HG03342 (cell line): Measurements from ENCODE around the gene SNX17.
"Not testable (repeated sequence)": the region's sequence is repeated elsewhere in the genome, so short reads cannot be mapped to it uniquely, and the experiment has no call there.

Experiments
- ATAC-seq: cut with Tn5 transposase; IDR thresholded peaks from one replicate; pipeline ENCODE4 v1.9.1; 2021; ENCODE audit warnings: mild to moderate bottlenecking, moderate library complexity; ENCODE audit not compliant: unreplicated experiment

Gene SNX17, protein sequence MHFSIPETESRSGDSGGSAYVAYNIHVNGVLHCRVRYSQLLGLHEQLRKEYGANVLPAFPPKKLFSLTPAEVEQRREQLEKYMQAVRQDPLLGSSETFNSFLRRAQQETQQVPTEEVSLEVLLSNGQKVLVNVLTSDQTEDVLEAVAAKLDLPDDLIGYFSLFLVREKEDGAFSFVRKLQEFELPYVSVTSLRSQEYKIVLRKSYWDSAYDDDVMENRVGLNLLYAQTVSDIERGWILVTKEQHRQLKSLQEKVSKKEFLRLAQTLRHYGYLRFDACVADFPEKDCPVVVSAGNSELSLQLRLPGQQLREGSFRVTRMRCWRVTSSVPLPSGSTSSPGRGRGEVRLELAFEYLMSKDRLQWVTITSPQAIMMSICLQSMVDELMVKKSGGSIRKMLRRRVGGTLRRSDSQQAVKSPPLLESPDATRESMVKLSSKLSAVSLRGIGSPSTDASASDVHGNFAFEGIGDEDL

DNA sequence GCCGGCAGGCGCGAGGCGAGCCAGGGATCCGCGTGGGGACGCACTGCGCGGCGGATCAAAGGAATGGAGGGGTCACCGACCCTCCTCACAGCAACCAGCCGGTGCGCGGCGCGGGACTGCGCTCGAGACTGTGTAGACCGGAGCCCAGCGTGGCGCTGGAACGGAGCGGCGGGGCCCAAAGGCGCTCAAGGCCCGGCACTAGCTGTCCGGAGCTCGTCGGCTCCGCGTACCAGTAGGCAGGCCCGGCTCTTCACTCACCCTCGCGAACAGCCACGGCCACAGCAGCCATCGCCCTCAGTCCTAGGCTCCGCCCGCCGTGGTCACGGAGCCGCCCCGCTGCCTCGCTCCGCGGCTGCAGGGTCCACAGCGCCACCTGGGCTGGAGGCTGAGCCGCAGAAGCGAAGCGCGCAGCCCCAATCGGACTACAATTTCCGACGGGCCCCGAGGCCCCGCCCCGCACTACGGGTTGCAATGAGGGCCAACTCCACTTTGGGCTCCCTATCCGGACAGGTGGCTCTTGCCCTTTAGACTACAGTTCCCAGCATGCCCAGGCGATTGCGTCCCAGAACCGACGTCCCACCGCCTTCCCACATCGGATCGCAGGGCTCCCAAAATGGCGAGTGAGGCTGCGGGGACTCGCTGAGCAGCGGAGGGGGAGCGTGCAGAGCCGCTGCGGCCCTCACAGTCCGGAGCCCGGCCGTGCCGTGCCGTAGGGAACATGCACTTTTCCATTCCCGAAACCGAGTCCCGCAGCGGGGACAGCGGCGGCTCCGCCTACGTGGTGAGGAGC lies at the start of gene SNX17, which contains the start of gene EIF2B4:
Gene SNX17 (plus strand): TSS at position 591 of the 790 bp plus-strand sequence. CDS start 128 bp downstream, at position 719.
Gene EIF2B4 (minus strand): TSS at position 313 of the 790 bp plus-strand sequence. CDS start 24 bp downstream, at position 289.
- ATAC-seq, result peak; percentile 89

DNA sequence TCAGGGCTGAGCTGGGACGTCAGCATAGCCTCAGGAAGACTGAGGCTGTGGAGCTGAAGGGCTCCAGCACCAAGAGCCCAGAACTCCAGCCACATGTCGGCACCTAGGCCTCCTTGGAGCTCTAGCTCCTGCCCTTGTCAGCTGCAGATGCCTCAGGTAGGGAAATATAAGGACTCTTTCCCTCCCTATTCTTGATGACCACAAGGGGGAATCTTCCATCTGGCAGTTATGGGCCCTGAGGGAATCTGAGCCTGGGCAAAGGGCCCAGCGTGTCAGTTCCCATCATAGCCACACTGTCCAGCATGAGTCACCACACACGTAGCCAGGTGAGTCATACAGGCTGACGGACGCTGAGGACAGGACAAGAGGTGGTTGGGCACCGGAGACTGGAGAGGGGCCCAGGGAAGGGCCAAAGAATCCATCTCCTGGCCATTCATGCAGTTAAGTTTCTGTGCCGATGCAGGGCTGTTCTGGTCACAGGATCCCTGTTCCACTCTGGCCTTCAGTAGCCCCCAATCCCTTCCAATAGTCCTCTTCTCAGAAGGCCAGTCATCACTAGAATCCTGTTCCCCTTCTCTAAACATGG lies 49.4 kb upstream of the SNX17 start:
- no peak for ATAC-seq

DNA sequence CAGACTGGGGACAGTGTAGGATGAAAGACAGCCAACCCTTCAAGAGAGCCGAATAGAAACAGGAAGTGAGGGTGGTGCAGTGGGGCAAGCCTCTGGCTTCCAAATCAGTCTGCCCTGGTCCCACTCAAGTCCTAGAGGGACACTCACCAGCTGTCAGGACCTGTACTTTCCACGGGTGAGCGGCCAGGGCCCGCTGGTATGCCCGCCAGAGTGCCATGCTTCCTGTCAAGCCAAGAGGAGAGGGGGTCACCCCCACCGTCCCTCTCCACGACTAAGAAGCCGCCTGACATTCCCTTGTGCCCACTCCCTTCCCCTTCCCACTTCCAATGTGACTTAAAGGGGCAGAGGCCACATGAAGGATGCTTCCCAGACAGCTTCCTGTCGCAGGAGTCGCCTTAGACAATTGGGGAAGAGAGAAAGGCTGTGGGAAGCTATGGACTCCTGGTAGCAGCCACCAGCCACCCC lies 48.1 kb upstream of the SNX17 start:
- no peak for ATAC-seq

DNA sequence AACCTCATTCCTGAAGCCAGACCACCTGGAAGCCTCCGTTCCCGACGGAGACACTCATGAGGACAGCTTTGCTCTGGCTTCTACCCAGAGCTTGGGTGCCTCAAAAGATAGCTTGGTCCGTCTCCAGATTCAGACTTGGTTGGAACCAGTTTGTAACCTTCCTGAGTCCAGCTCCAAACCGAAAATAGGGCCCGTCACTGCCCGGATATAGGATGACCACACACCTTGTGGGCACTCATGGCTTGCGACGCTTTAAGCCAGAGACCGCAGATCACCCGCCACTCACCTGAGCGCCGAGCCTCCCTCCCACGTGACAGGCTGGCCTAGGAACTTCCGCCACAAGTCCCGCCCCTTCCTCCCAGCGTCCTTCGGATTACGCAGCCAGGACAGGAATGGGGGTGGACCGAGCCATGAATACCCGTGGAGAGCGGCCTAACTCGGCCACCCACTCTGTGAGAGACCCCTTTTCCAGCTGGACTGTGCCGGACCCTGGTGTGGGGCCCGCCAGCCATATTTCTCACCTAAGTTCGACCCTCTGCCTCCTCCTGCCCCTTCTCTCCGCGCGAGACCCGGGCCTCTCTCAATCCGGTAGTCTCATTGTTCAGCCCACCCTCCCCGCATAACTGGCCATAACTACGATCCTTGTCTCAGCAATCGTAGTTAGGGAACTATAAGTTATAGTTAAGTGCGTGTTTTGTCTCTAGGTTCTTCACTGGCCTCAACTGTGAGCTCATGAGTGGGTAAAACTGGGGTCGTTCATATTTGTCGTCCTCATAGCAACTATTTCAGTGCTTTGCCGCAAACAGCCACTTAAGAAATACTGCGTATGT lies 47.4 kb upstream of the SNX17 start, which contains the start of gene MPV17:
Gene MPV17 (minus strand): TSS at position 332 of the 830 bp plus-strand sequence. CDS start 580 bp downstream, outside the sequence.
- peak; percentile 91 for ATAC-seq

DNA sequence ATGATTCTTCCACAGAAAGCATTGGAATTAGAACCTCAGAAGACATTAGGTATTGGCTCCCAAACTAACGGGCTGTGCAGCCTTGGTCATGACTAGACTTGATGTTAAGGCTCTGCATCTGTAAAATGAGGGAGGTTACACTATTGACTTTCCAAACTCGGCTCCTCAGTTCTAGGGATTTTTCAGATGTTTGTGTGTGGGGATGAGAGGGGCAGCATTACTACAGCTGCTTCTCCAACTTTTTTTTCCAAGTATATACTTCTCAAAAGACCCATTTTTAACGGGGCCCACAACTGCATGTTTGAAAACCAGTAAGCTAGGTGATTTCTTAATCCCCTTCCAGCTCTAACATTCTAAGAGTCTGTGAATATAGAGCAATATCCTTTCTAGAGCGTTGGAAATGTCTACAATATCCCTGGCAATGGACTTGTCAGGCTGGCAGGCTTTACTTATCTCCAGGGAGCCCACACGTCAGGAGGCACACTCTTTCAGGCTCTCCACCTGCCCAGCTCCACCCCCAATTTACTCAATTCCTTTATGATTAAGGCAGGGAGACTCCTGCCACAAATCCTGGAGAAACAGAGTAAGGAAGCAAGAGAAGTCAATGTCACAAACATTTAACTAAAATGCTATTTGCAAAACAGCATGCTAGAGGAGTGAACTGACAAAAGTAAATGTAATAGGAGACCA lies 46.7 kb upstream of the SNX17 start:
- ATAC-seq, result no peak

DNA sequence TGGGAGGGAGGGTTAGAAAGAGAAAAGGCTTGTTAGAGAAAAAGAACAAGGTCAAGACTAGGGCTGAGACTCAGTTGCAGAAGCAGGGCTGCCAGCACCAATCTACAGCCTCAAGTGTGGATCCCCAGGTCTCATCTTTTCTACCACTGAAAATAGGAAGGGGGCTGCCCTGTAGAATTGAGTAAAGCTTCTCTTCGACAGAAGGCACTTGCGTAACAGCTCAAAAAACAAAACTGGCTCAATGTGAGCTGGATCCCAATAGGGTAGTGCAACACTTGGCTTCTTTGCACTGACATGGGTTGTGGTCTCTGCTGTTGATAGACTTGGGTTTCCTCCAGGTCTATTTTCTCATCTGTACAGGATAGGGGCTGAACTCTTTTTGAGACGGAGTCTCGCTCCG lies 45.7 kb upstream of the SNX17 start:
- no peak for ATAC-seq

DNA sequence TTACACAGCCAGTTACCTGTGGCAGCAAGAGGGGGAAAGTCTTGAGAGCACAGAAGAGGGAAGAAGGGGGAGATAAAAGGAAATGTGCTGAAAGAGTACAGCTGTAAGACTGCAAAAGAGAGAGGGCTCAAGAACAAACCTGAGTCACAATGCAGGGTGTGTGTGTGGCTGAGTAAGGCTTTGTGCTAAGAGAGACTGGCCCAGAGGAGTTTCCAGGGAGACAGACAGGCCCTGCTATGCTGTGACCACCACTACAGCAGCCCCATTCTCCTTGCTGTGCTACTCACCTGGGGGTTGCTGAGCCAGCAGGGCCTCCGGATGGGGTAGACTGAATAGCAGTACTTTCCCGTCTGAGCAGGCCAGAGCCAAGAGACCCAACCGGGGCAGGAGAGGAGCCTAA lies 35.1 kb upstream of the SNX17 start:
- ATAC-seq, result no peak

DNA sequence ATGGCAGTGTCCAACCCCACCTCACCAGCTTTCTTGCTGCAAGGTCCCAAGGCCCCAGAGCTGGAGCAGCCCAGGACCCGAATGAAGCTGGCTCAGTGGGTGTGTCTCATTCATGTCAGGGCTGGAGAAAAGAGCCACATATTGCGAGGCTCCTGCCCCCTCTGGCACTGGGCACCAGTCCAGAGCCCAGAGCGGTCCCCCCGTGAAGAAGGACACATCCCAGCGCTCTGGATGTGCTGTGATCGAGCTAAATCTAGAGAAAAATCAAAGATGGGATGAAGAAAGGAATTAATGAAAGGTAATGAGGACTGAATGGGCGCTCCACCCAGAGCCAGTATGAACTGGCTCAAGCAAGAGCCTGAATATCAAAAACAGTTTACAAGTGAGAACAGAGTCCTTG lies 34.2 kb upstream of the SNX17 start:
- ATAC-seq, result no peak

DNA sequence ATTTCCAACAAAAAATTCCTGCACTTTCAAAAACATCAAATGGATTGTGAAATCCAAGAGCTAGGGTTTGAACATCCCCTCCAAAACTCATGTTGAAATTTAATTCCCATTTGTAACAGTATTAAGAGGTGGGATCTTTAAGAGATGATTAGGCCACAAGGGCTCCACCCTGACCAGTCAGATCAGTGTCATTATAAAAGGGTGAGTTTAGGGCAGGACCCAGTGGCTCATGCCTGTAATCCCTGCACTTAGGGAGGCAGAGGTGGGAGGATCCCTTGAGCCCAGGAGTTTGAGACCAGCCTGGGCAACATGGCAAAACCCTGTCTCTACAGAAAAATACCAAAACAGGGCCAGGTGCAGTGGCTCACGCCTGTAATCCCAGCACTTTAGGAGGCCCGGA lies 22.8 kb upstream of the SNX17 start:
- ATAC-seq, result no peak

DNA sequence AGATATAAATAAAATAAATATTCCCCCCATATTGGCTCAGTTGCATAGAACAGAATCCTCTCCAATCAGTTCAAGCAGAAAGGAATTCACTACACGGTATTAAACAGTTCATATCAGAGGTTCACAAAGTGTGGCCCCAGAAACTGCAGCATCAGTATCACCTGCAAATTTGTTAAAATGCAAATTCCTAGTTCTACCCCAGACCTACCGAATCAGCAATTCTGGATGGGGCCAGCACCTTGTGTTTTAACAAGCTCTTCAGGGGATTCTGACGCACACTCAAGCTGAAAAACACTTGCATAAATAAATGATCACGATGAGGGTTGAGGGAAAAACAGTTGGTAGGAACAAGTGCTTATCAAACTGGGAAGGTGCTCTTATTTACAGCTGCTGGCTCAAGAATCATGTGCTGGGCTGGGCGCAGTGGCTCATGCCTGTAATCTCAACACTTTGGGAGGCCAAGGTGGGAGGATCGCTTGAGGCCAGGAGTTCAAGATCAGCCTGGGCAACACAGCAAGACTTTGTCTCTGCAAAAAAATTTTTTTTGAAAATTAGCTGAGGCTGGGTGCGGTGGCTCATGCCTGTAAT lies 20.2 kb upstream of the SNX17 start:
- no peak for ATAC-seq

DNA sequence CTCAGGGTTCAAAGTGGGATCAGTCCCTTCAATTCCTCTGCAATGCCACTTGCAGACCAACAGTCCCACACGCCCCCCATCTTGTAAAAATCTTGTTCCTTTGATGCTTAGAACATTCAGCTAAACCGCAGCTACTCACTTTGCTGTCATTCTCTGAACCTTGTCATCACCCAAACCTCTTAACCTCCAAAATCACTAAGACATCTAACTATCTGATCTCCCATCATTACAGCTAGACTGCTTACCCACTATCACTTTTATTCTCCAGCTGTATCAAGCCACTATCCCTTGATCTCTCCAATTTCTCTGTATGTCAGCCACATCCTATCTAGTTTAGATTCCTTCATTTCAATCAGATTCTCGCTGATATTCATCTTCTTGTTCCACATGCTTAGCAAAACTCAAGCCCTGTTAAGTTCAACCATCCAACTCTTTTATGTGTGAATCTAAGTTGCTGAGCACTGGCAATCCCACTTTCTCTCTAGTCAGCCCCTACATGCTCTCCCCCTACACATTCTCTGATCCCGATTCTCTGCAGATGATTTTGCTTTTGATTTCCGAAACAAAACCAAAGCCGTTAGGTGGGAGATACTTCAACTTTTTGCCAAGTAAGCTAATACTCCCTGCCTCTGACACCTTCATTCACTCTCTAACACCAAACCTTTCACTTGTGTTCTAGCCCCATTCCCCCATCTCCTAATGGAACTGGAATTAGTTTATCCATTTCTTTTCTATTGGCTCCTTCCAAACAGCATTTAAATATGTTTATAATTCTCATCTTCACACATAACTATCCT lies 18.4 kb upstream of the SNX17 start:
- no peak for ATAC-seq

DNA sequence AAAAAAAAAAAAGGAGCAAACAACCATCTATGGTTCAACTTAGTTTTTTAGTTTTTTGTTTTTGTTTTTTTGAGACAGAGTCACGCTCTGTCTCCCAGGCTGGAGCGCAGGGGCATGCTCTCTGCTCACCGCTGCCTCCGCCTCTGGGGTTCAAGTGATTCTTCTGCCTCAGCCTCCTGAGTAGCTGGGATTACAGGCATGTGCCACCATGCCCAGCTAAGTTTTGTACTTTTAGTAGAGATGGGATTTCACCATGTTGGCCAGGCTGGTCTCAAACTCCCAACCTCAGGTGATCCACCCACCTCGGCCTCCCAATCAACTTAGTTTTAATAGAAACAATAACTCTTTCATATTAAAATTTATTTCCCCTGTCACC lies 17.0 kb upstream of the SNX17 start:
- not testable (repeated sequence) for ATAC-seq

DNA sequence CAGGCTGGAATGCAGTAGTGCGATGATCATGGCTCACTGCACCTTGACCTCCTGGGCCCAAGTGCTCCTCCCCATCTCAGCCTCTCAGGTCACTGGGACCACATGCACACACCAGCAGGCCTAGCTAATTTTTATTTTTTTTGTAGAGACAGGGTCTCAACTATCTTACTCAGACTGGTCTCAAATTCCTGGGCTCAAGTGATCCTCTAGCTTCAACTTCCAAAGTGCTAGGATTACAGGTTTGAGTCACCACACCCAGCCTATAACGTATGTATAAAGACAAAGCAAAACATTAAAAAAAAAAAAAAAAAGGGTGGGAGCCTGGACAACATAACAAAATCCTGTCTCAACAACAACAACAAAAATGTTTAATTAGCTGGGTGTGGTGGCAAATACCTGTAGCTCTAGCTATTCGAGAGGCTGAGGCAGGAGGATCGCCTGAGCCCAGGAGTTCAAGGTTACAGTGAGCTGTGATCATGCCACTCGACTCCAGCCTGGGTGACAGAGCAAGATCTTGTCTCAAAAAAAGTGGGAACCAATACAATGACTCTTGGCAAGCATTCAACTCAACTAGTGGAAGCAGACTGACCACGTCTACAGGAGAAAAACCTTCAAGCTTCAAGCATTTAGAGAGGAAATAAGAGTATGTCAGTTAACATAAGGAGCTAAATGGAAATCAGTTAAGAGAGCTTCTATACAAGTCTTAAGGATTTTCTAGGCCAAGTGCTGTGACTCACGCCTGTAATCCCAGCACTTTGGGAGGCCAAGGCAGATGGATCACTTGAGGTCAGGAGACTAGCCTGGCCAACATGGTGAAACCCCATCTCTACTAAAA lies 16.4 kb upstream of the SNX17 start:
- ATAC-seq, result no peak

DNA sequence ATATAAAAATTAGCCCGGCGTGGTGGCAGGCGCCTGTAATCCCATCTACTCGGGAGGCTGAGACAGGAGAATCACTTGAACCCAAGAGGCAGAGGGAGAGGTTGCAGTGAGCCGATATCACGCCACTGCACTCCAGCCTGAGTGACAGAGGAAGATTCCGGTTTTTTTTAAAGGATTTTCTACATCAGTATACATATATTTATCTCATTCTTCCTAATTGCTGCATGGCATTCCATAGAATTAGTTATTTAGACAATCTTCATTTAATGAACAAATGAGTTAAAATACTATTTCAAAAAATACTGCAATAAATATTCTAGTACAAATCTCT lies 15.9 kb upstream of the SNX17 start:
- ATAC-seq, result no peak

DNA sequence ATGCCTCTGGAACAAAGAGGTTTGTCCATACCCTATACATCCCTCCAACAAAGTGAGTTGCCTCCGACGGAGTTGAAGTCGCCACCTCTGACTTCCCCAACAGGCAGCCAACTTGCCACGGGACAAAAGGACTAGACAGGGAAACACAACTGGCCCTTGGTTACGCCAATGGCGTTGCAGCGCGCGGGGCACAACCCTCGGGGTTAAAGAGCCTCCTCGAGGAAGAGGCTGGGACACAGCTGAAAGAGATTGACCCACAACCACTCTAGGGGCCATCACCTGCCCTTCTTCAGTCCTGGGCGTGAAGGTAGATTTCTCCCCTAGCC lies 14.4 kb upstream of the SNX17 start:
- ATAC-seq, result peak; percentile 36

DNA sequence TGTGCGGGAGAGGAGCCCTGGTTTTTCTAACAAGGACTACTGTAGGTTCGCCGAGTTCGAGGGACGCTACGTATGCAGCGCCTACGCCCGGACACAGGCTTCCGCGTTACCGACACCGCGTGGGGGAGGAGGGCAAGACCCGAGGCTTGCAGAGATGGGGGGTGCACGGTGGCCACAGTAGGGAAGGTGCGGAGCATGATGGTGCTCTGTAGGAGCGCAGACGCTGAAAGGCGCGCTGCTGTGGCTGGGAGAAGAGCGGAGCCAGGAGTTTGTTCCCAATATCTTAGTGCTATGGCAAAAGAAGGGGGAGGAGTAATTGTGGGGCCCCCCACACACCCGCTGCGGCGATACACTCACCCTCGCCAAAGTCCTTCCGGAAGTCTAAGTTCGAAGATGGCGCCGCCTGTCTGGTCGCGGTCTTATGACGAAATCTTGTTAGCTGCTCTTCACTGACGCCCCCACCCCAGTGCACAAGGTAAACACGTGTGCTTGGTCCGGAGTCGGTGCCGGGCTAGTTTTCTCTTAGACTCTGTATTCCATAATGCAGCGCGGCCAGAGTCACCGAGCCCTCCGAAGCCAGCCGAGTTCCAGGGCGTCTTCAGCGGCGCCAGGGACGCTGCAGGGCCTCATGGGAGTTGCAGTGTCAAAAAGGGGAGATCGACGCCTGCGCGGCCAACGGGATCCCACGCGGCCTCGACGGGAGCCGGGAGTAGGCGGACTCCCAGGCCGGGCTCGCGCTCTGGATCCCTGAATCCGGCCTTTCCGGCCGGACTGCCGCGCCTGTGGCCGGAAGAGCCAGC lies 13.8 kb upstream of the SNX17 start, which contains the start of gene GTF3C2:
Gene GTF3C2 (minus strand): TSS at position 383 of the 800 bp plus-strand sequence. CDS start 13,210 bp downstream, outside the sequence.
- ATAC-seq, result peak; percentile 80
